ENCODE results near the gene ZNRD2.

Gene ZNRD2

DNA sequence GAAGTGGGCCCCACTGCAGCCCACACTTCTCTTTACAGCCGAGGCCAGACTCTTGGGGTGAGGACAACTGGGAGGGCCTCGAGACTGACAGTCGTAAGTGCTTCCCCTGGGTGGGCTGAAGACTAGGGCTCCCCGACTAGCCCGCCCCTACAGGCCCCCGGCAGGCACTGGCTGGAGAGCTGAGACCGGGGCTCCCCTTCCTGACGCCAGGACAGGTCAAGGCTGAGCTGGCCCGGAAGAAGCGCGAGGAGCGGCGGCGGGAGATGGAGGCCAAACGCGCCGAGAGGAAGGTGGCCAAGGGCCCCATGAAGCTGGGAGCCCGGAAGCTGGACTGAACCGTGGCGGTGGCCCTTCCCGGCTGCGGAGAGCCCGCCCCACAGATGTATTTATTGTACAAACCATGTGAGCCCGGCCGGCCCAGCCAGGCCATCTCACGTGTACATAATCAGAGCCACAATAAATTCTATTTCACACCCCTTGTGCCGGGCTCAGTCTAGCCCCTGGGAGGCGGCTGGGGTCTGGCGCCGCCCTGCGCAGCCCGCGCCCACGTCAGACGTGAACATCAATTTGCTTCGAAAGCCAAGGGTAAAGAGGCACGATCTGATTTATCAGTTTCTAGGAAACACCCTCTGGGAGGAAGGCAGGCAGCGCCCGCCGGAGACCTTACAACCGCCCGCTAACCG lies 31.9 kb upstream of the ZNRD2 start:
- no peak for DNase-seq

DNA sequence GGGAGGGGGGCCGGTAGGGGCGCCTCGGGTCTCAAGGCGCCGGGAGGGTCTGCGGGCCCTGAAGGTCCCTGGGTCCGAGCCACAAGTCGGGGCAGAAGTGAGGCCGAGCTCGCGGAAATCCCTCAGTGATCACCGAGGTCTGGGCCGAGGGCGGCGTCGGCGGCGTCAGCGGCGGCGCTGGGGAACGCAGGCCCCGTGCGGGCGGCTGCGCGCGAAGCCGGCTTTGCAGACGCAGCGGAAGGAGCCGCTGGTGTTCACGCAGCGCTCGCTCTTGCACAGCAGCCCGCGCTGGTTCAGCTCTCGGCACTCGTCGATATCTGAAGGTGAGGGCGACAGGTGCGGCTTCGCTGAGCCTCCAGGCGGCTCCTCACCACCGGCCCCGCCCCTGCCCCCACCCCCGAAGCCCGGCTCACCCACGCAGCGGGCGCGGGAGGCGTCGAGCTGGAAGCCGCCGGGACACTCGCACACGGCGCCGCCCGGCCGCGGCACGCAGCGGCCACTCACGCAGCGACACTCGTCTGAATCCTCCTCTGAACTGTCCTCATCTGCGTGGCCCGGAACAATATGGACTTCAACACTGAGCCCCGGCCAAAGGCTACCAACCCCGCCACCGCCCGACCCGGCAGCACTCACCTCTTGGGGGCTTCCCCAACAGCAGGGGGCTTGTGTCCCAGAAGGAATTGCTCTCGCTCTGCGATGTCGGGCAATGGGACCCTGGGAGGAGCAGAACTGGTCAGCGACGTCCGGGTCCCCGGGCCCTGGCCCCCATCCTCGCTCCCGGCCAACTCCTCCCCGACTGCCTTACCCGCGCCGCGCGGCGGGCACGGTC lies 31.1 kb upstream of the ZNRD2 start:
- DNase-seq = no peak

DNA sequence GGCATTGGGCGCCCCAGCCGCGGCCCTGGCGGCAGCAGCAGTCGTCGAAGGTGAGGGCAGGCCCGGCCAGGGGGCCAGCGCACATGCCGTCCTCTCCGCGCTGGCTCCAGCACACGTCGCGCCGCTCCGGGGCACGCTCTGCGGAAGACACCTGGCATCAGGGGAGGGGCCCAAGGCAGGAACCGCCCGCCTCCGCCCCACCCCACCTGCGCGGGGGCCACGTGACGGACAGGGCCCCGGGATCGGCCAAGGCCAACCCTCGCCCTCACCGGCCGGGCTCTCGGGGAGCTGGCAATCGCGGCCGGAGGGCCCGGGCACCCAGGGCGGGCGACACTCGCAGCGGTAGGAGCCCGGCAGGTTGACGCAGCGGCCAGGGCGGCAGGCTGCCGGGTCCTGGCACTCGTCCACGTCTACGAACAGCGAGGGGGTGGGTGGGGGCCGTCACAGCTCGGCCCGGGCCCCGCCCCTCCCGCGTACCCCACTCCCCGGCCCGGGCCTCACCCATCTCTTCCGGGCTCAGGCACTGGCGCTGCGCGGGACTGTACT lies 30.5 kb upstream of the ZNRD2 start:
- no peak for DNase-seq

DNA sequence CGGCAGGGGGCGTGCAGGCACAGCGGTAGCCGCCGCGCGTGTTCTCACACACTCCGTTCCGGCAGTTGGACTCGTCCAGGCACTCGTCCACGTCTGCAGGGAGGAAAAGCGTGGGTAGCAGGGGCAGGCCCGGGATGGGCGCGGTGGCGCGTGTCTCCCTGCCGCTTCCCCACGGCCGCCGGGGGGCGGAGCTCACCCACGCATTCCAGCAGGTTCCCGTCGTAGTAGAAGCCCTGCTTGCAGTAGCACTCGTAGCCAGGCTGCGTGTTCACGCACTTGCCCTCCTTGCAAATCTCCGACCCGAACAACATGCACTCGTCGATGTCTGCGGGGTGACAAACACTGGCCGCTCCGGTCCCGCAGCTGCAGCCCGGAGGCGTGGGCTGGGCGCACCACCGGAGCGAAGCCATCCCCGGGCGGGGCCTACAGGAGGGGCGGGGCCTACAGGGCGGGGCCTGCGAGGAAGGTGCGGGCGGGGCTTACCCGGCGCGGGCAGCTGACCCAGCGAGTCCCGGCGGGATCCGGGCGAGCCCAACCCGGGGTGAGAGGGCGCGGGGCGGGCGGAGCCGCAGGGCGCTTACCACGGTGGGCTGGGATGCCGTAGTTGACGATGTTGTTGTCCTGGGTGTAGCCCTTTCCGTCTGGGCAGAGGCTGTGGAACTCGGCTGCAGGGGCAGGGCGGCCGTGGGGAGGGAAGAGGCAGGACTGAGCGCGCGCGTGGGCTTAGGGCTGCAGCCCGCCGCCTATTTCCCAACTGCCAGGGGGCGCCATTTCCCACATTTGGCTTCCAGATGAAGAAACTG lies 29.8 kb upstream of the ZNRD2 start:
- peak; percentile 87 for DNase-seq

DNA sequence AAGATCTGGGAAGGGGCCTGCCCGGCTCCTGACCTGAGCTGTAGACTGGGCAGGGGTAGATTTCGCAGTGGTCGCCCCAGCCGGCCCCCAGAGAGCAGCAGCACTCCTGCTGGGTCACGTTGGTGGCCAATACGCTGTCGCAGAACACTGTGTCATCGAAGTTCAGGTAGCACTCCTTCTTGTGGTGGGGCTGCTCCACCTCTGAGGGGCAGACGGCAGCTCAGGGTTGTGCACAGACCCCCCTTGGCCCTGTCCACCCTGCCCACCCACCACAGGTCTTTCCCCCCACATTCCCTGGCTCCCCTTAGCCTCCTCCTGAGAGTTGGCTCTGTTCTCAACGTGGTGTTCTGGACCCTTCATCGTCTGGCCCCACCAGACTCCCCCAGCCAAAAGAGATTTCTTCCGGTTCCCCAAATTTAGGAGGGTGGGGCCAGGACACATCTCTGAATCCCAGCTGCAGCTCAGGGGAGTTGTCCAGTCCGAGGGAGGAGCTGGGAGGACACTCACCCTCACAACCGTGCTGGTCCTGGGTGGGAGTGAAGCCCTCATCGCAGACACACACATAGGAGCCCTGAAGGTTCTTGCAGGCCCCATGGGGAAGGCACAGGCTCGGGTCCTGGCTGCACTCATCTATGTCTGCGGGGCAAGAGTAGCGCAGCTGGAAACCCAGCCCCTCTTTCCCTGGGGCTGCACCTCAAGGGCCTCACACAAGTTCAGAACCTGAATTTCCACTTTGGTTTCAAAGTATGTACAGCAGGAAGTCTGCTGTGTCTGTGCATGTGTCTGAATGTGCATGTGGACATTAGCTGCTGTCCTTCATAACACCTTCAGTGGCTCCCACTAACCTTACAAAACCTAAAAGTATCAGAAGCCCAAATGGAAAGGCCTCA lies 28.9 kb upstream of the ZNRD2 start:
- DNase-seq = no peak

DNA sequence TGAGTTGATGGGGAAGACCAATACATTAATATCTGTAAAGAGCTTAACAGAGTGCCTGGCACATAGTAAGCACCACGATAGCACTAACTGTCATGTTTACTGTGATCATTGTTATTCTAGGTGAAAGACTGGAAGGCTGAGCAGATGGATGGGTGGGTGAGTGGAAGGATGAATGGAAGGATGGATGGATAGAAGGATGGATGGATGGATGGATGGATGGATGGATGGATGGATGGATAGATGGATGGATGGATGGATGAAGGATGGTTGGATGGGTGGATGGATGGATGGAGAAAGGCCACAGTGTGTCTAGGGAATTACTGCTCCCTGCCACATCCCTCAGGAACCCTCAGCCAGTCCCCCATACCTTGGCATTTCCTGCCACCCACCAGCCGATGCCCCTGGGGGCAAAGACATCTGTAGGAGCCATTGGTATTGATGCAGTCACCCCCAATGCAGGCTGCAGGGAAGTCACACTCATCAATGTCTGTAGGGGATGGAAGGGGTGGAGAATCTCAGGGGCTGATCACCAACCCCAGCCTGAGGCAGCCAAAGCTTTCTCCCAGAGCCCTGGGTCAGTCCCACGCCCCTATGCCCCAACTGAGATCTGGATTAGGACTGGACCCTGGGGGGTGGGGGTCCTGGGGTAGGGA lies 27.4 kb upstream of the ZNRD2 start:
- no peak for DNase-seq

DNA sequence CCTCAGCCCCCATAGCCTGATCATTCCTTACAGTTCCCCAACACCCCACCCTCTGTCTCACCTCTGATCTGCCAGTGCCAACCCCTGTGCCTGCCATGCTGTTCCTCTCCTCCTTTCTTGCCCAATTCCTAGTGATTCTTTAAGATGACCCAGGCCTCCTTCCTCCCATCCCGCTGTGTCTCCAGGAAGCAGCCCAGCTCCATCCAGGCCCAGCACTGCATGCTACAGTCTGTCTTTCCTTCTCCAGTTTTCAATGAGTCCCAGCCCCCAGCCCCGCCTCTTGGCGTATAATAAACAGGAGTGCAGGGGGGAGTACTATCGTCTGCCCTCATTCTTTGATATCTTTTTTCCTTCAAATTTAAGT lies 24.4 kb upstream of the ZNRD2 start:
- no peak for DNase-seq

DNA sequence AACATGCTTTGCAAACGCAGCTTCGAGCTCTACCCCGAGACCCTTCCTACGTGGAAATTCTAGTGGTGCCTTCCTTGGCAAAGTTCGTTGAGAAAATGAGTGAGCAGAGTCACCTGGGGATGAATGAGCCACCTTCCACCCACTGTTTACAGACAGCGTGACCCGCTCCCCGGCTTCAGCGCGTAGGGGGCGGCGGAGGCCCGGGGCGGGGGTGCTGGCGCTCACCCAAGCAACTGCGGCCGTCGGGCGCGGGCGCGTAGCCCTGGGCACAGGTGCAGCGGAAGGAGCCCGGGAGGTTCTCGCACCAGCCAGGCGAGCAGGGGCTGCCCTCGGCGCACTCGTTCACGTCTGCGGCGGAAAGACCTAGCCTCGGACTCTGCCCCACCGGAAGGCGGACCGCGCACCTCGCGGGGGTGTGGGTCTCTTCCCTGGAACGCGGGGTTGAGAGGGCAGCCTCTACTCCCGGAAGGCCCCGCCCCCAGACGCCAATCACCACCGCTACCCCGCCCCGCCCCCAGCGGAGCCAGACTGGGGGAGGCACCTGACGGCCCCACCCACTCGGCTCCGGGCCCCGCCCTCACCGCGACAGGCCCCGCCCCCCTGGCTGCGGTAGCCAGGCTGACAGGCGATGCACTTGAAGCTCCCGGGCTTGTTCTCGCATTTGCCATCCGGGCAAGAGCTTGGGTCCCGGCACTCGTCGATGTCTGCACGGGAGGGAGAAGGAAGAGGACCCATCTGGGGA lies 23.9 kb upstream of the ZNRD2 start:
- no peak for DNase-seq

DNA sequence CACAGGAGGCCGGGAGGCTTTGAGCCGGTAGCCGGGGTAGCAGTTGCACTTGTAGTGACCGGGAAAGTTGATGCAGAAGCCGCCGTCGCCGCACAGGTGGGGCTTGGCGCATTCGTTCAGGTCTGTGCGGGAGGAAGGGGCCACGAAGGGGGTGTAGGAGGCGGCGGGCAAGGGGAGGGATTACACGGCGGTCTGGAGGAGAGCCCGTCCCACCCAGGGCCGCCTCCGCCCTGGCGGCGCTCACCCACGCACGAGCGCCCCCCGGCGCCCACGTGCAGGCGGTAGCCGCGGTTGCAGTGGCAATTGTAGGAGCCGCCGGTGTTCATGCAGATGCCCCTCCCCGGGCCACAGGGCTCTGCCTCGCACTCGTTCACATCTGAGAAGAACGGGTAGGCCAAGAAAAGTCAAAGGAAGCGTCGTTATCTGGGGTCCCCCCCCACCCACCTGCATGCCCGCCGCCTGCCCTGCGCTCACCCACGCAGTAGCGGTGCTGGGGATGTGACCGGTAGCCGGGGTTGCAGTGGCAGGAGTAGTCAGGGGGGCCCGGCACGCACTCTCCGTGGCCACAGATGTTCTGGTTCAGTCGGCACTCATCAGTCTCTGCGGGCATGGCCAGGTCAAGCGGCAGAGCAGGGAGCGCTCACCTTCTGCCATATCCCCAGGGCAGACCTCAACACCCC lies 22.7 kb upstream of the ZNRD2 start:
- no peak for DNase-seq

DNA sequence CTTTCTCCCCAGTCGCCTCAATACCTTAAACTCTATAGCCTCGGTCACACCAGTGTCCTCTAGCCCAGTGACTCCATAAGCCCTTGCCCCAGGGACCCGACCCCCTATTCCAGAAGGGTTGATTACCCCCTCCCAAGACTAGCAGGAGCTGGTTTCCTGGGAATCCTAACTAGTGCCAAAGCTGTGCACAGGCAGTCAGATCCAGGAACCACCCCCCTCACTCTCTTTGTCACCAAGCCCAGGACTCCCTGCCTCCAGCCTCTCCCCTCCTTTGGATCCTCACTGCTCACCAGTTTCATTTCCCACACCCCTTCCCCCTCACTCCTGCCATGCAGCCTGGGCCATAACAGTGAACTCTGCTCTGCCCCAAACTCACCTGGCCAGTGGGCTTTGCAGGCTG lies 21.9 kb upstream of the ZNRD2 start:
- no peak for DNase-seq

DNA sequence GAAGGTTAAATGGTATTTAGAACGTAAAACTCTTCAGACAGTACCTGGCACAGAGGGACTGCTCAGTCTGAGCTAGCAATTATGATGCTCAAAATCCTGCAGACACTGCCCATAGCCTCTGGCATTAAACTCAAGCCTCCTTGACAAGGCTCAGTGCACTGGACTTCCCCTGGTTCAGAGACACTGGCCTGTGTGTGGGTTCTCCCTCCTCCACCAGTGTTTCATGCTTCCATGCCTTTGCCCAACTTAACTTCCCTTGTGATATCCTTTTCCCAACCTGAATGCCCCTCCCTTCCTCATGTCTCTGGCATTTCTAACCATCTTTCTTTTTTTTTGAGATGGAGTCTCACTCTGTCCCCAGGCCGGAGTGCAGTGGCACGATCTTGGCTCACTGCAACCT lies 21.2 kb upstream of the ZNRD2 start:
- DNase-seq = no peak

DNA sequence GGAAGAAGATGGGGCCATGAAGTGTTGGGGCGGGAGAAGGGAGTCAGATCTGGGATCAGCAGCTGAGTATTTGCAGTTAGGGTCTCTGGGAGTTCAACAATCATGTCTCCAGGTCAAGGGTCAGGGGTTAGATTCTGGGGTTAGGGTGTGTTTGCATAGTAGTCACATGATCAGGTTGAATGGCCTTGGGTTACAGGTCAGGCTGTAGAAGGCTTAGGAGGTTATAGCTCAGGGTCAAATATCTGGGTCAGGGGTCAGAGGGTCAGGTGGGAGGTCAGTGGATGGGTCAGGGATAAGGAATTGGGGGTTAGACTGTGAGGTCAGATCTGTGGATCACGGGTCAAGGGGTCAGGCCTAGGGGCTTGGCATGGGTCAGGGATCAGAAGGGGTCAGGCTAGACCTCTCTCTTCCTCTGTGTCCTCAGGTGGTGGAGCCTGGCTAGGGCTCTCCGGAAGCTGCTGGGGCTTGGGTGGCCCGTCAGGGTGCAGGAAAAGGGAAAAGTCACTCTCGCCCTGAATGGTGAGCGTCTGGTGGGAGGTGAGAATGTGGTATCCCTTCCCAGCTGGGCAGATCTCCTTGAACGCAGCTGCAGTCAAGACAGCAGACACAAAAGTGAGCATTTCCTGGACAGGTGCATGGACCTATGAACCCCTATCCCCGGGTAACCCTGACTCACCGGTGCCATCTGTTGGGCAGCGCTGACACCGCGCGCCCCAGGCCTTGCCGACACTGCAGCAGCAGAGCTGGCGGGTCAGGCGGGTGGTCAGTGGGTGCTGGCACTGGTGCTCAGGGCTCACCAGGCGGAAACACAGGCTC lies 18.5 kb upstream of the ZNRD2 start:
- no peak for DNase-seq

DNA sequence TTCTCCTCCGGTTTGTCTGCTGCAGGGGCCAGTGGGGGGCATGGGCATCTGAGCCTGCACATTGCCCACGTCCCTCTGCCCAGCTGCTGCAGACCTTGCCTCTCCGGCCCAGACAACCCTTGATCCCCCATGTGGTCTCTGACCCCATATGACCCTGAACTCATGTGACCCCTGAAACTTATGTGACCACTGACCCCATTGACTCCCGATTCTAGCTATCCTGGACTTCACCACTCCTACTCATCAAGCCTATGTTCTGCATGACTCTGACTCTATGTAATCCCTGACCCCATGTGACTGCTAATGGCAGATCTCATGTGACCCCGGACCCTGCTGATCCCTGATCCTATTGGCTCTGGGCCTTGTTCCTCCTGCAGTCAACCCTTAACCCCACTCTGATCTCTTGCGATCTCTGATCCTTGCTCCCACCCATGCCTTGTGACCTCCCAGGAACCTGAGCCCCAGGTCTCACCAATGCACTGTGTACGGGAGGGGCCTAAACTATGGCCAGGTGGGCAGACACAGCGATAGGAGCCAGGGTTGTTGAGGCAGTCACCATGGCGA lies 17.8 kb upstream of the ZNRD2 start:
- DNase-seq = no peak

DNA sequence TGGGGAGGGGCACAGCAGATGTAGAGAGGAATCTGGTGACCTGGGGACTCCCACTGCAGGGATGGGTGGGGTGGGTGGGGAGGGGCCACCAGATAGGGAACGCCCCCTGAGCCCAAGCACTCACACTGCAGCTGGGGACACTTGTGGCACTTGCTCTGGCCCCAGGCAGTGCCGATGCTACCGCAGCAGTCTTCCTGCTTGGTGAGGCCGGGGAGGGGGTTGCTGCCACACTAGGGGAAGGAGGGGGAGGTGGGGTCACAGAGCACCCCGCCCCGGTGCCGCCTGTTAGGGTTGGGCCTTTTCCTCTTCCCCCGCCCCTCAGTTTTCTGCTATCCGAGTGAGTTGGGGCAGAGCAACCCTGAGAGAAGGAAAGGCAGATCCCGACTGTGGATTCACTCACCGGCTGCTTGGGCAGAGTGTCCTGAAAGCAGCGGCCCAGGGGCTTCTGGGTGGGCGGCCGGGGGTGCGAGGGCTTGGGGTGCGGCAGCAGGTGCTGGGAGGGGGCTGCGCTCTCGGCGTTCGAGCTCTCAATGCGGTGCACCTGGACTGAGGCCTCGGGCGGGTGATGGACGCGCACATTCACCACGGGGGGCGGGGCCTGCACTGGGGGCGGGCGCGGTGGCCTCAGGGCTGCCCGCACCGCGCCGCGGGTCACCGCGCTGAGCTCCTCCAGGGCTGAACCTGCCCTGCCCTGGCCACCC lies 16.8 kb upstream of the ZNRD2 start:
- DNase-seq = no peak

DNA sequence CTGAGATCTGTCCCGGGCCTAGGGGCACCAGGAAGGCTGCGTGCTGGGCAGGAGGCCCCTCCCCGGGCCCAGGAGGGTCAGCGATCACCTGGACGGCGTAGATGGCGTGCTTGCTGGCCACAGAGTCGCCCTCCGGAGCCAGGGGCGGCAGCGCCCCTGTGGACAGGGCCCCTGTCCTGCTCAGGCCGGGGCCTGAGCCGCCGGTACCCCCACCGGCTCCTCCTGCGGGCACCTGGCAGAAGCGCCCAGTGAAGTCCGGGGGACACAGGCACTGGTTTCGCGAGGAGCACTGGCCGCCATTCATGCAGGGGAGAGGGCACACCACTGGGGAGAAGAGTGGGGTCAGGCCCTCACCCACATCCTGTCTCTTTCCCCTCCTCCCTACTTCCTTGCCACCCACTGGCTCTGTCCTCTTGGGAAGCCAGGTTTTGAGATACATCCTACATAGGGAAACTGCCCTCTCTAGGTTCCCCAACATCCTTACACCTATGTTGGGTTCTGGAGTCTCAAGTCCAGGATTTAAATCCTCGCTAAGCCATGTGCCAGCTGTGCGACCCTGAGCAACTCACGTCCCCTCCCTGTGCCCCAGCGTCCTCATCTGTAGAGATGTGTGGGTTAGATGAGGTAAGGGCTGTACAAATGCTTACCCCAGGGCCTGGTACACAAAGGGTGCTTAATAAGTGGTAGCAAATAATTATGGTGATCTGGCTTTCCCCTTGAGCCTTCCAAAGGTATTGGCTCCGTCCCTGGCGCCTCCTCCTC lies 16.0 kb upstream of the ZNRD2 start:
- no peak for DNase-seq

DNA sequence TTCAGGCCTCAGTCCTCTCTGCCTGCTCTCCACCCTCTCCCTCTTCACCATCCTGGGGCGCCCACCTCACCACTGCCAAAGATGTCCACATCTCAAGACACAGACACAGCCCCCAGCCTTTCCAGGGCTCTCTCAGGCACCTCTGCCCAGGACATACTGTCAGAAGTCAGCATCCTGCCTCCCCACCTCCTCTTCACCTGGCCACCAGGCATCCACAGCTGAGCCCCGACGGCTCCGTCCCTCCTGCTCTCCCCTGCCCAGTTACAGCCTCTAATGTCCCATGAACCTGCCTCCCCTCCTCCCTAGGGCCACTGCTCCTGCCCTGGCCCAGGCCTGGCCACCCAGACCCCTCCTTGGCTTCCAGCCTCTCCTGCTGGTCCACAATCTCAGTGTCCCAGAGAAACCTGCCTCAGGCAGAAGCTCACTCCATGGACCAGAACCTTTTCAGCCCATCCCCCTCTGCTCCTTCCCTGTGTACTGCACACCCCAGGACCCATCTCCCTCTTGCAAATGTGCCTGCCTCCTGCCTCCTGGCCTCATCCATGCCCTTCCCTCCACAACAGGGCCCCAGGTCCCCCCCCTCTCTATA lies 15.3 kb upstream of the ZNRD2 start:
- DNase-seq = no peak

DNA sequence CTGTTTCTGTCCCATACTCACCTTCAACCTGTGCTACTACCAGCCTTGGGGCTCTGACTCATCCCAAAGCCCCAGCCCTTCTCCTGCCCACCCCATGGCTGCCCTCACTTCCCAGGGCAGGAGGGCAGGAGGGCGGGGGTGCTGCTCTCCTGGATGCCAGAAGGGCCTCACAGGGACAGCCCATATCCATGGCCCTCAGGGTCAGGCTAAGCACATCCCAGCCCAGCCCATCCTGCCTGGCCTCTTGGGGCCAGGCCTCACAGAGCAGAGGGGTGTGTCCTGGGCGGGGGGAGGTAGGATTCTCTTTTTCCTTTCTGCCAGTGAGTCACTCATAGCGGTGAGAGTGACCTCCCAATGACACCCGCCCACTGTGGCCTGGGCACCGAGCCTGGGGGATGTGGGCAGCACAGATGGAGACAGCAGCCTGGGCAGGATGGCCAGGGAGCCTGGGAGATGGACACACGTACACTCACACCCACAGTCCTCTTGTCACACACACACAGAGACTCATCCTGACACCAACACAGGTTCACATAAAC lies 14.5 kb upstream of the ZNRD2 start:
- peak; percentile 95 for DNase-seq
